Measurements from ENCODE around the gene ARID3A.

Gene ARID3A

GRCh38 chr19:963486-963951 is 37.7 kb downstream of the ARID3A start:
- DNase-seq, result no peak

GRCh38 chr19:964116-964520 is 38.3 kb downstream of the ARID3A start:
- DNase-seq, result no peak

GRCh38 chr19:964761-965694 is 39.2 kb downstream of the ARID3A start:
- DNase-seq, result no peak

GRCh38 chr19:966485-967088 is 40.8 kb downstream of the ARID3A start:
- no peak for DNase-seq

GRCh38 chr19:970695-971094 is 44.9 kb downstream of the ARID3A start:
- DNase-seq, result no peak

- no peak for DNase-seq
Measured at GRCh38 chr19:971795-972194, 46.0 kb downstream of the ARID3A start.

- DNase-seq, result no peak
Measured at GRCh38 chr19:972281-972680, 46.4 kb downstream of the ARID3A start.

- no peak for DNase-seq
Measured at GRCh38 chr19:973726-974563, 48.1 kb downstream of the ARID3A start.

GRCh38 chr19:974564-975257 is 48.9 kb downstream of the ARID3A start:
- DNase-seq, result no peak

GRCh38 chr19:976476-976875 is 50.6 kb downstream of the ARID3A start:
- DNase-seq, result no peak

GRCh38 chr19:977058-977464 is 51.2 kb downstream of the ARID3A start:
- no peak for DNase-seq

GRCh38 chr19:979318-979741 is 53.5 kb downstream of the ARID3A start:
- DNase-seq, result no peak

- no peak for DNase-seq
Measured at GRCh38 chr19:980133-980998, 54.5 kb downstream of the ARID3A start.

GRCh38 chr19:982567-983170 is 56.8 kb downstream of the ARID3A start:
- DNase-seq, result peak; percentile 83

- DNase-seq, result peak; percentile 96
Measured at GRCh38 chr19:984165-984967, 58.5 kb downstream of the ARID3A start, which contains the start of gene WDR18. TSS of gene WDR18 (plus strand) at chr19:984345. CDS start at chr19:984354, 9 bp downstream.

GRCh38 chr19:986083-986482 is 60.2 kb downstream of the ARID3A start:
- no peak for DNase-seq

- DNase-seq, result no peak
Measured at GRCh38 chr19:988081-988480, 62.2 kb downstream of the ARID3A start.

- no peak for DNase-seq
Measured at GRCh38 chr19:988510-988909, 62.7 kb downstream of the ARID3A start.

GRCh38 chr19:989381-990081 is 63.7 kb downstream of the ARID3A start:
- no peak for DNase-seq
